GM18867 (cell line): ENCODE measurements around the gene DMBX1.

ENCODE experiments used
- ATAC-seq: cut with Tn5 transposase; IDR thresholded peaks from one replicate; pipeline ENCODE4 v1.9.1; 2021; ENCODE audit warnings: mild to moderate bottlenecking, moderate library complexity; ENCODE audit not compliant: unreplicated experiment

Gene DMBX1

DNA sequence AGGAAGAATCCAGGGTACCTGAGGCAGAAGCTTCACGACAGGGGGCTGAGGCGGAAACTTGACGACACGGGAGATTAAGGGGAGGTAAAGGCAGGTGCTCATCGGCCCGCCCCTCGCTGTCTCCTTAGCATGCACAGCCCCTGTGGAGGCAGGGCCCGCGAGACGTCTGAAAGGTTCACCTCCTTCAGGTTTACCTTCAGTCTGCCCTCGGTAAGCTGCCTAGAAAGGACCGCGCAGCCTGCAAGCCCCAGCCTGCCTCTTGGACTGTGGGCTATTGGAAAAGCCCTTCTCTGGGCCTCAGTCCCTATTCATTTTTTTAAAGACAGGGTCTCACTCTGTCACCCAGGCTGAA is 33.3 kb downstream of the DMBX1 start:
- ATAC-seq, result no peak

DNA sequence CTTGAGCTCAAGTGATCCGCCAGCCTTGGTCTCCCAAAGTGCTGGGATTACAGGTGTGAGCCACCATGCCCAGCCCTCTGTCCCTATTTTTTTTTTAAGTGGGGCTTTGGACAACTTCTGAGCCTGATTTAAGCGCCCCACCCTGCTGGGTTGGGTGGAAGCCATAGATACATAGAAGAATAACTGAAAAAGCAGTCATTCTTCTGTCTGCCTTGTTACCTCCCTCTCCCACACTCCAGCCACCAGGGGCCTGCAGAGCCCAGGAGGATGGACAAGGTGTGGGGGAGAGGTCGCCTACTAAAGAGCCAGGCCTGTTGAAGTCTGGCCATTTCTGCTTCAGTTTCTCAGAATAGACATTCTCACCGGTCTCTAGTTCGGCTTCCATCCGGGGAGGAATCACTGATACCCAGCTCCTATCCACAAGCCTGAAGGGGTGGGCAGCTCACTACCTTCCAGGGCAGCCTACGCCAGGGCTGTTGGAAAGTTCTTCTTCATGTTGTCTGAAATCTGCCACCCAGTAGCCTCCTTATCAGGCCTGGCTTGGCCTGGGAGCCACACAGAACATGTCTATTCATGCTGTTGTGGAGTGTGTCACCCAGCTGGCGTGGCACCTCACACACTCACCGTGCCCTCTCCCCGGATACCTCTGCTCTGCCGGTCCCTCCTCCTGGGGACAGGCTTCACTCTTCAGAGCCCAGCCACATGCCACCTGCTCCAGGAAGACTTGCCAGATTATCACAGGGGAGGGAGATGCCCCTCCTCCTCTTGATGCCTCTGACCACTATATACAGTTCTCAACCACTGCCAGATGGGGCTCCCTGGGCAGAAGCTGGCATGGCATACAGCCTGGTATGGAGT is 34.1 kb downstream of the DMBX1 start:
- no peak for ATAC-seq

- no peak for ATAC-seq
Measured at GRCh38 chr1:46524843-46525242, 35.2 kb downstream of the DMBX1 start.

DNA sequence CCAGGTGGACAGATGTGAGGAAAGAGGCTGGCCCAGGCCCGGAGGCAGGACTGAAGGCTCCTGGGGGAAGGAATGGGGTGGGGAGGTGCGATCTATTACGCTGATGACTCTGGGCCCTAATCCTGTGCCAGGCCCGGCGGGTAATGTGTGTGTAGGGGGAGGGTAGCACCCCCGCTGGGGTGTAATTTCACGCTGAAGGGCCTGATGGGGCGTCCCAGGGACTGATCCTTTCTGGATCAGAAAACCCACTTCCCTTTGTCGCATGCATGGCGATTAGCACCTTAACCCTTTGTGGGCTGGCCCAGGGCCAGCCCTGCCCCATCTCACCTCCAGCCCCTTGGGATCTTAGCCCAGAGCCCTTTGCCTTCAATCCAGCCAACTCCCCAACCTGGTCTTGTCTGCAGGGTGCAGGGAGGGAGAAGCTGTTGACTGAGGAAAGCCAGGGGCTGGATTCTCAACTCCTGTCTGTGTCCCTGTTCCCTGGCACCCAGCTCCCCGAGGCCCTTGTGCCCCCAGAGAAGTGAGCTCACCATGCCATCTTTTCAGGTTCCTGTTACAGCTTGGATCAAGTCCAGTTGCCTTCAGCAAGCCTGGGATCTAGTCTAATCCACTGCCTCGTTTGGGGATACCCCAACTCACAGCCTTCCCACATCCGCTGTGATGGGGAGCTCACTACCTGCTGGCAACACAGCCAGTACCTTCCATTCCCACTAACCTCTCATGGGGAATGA is 35.8 kb downstream of the DMBX1 start:
- ATAC-seq, result no peak

- ATAC-seq, result no peak
Measured at GRCh38 chr1:46526013-46526690, 36.5 kb downstream of the DMBX1 start.

DNA sequence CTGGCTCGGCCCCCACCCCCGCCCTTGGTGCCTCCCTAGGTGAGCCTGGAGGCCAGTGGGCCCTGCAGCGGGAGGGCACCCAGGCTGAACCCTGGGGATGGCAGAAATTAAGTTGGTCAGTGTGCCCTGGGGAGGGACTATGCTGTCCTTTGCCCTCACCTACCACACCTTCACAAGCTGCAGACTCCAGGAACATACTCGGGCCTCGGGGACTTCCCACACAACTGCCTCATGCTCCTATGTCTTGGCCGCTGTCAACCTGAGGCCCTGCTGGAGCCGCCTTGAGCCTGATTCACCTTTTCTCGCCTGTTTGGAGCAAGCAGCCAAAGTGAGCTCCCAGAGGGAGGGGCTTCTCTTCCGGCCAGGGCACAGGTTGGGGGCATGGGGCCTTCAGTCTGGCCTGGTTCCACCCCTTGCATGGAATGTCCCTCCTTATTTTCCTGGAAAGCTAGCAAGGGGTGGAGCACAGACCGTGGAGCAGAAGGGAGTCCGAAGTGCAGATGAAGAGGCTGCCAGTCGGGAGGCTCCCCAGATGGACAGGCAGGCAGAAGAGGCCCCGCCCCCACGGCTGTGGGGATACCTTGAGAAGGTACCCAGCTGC is 37.2 kb downstream of the DMBX1 start:
- no peak for ATAC-seq

- peak; percentile 60 for ATAC-seq
Measured at GRCh38 chr1:46527474-46528296, 38.0 kb downstream of the DMBX1 start.

- no peak for ATAC-seq
Measured at GRCh38 chr1:46528297-46528955, 38.8 kb downstream of the DMBX1 start.

- ATAC-seq, result no peak
Measured at GRCh38 chr1:46529031-46529630, 39.5 kb downstream of the DMBX1 start.

DNA sequence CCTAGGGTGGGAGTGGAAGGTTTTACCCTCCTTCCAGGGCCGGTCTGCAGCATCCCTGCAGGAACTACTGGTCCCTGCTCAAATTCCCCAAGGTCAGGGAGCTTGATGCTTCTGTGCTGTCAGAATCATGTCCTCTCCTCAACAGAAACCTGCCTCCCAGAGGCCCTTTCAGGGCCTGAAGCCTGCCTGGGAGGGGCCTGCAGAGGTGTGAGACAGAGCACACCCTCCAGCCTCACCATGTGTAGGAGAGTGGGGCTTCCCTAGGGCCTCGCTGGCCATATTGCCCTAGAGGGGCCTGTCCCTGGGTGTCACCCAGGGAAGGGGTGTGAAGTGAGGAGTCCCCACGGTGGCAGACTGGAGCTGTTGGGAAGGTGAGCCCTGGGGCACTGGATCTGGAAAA is 40.7 kb downstream of the DMBX1 start:
- no peak for ATAC-seq

GRCh38 chr1:46530791-46531409 is 41.3 kb downstream of the DMBX1 start:
- no peak for ATAC-seq

- ATAC-seq, result no peak
Measured at GRCh38 chr1:46532095-46532494, 42.5 kb downstream of the DMBX1 start.

- ATAC-seq, result peak; percentile 58
Measured at GRCh38 chr1:46532498-46533178, 43.0 kb downstream of the DMBX1 start.

DNA sequence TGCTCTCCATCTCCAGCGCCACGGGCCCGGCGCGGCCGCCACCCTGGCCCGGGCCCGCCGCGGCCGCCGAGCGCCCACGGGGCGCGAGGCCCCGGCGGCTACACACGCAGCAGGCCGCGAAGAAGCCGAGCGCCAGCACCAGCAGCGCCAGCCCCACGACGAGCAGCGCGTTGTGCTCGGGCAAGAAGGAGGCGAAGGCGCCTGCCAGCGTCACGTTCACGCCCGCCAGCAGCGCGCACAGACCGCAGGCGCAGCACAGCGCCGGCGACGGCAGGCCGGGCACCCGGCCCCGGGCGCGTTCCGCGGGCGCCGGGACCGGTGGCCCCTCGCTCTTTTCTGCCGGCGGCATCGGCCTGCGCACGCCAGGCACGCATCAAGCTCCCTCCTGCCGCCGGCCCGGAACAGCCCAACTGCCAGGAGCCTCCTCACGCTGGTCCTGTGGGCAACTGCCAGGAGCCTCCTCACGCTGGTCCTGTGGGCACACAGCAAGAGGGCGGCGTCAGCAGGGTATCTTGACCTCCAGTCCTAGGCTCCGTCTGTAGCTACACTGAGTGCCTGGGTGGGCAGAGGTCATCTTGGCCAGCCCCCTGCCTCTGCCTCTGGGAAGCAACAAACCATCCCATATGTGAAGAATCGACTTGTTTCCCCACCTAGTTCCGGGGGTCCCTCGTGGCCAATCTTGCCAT is 43.7 kb downstream of the DMBX1 start:
- peak; percentile 50 for ATAC-seq

GRCh38 chr1:46535063-46535462 is 45.4 kb downstream of the DMBX1 start:
- no peak for ATAC-seq

DNA sequence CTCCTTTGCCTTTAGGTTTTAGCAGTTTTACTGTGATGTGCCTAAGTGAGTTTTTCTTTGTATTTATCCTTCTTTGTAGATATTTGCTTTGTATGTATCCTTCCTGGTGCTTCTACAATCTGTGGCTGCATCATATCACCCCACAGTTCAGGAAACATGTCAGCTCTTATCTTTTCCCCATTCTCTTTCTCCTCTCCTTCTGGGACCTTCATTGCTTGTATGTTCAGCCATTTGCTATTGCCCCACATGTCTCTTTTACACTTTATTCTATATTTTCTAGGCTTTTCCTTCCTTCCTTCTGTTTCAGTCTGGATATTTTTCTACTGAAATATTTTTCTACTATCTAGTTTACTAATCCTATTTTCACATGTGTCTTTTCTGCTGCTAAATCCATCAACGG is 46.9 kb downstream of the DMBX1 start:
- no peak for ATAC-seq

- ATAC-seq, result no peak
Measured at GRCh38 chr1:46537651-46538050, 48.0 kb downstream of the DMBX1 start.

DNA sequence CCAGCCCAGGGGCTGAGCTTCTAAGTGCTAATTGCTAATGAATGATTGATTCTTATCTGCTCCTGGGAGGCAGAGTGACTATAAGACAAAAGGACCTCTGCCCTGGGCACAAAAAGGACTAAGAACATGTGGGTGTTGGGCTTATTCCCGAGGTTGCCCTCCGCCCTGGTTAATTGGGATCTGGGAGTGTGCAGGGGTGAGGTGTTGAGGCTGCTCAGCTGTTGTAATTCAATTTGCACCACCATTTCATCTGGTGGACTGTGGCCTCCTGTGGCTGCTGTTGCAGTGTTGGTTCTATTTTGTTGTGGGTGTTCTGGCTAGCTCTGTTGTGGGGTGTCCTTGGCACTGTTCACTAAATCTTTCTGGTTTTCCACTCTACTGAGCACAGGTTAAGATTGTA is 48.5 kb downstream of the DMBX1 start:
- no peak for ATAC-seq
